GM04504 (cell line): ENCODE results near the gene AMPD3.

Experiments used
- DNase-seq: peaks from one replicate; pipeline ENCODE4 v3.0.0-alpha.2; 2012; ENCODE audit warnings: low read depth

Gene AMPD3

GRCh38 chr11:10539339-10539738 is 84.3 kb downstream of the AMPD3 start:
- DNase-seq: no peak

GRCh38 chr11:10540546-10540914 is 85.5 kb downstream of the AMPD3 start:
- no peak for DNase-seq

GRCh38 chr11:10540915-10541560 is 86.0 kb downstream of the AMPD3 start, which contains the start of gene RNF141:
RNF141 (minus strand) TSS chr11:10541187; CDS start chr11:10534158, 7,029 bp downstream.
- peak; percentile 81 for DNase-seq

- DNase-seq: no peak
Observed at GRCh38 chr11:10541561-10541930, 86.5 kb downstream of the AMPD3 start.

- no peak for DNase-seq
Observed at GRCh38 chr11:10542776-10543175, 87.7 kb downstream of the AMPD3 start.

- no peak for DNase-seq
Observed at GRCh38 chr11:10543782-10544181, 88.7 kb downstream of the AMPD3 start.

GRCh38 chr11:10544491-10545465 is 89.7 kb downstream of the AMPD3 start:
- no peak for DNase-seq

GRCh38 chr11:10550503-10551289 is 95.6 kb downstream of the AMPD3 start:
- DNase-seq: no peak

GRCh38 chr11:10551290-10551592 is 96.2 kb downstream of the AMPD3 start:
- no peak for DNase-seq

GRCh38 chr11:10551845-10552352 is 96.8 kb downstream of the AMPD3 start:
- DNase-seq: no peak

GRCh38 chr11:10556590-10556989 is 101.5 kb downstream of the AMPD3 start:
- no peak for DNase-seq
